GM18507 (cell line): ENCODE results near the gene FIGNL2.

Experiments
- DNase-seq: peaks from one replicate; pipeline ENCODE4 v3.0.0; 2011; ENCODE audit warnings: low read depth; ENCODE audit not compliant: insufficient read length; ENCODE audit errors: extremely low spot score
- FAIRE-seq: peaks from 2 replicates; lab custom pipeline; 2011; peaks lifted over from hg19 to GRCh38; lab: Jason Lieb, UNC

Gene FIGNL2

GRCh38 chr12:51863363-51863932 lies 14.9 kb upstream of the FIGNL2 start:
- FAIRE-seq (no peak), DNase-seq (no peak)

GRCh38 chr12:51862947-51863346 lies 14.4 kb upstream of the FIGNL2 start:
- DNase-seq (no peak), FAIRE-seq (no peak)

- no peak for FAIRE-seq
Measured at GRCh38 chr12:51860986-51861385, 12.5 kb upstream of the FIGNL2 start.

GRCh38 chr12:51855586-51856428 lies 7.3 kb upstream of the FIGNL2 start:
- DNase-seq (no peak), FAIRE-seq (no peak)

More at GRCh38 chr12:51860986-51861385, 12.5 kb upstream of the FIGNL2 start:
- no peak for DNase-seq

GRCh38 chr12:51852404-51853137 lies 4.1 kb upstream of the FIGNL2 start:
- DNase-seq (no peak), FAIRE-seq (no peak)

- DNase-seq = no peak
- FAIRE-seq = no peak
Measured at GRCh38 chr12:51851413-51852124, 3.1 kb upstream of the FIGNL2 start.

- no peak for DNase-seq
Measured at GRCh38 chr12:51850965-51851299, 2.4 kb upstream of the FIGNL2 start.

GRCh38 chr12:51850081-51850964 lies 1.8 kb upstream of the FIGNL2 start:
- FAIRE-seq (no peak), DNase-seq (no peak)

More at GRCh38 chr12:51850965-51851299, 2.4 kb upstream of the FIGNL2 start:
- FAIRE-seq = no peak

- no peak for DNase-seq
- FAIRE-seq = no peak
Measured at GRCh38 chr12:51848841-51849735, 570 bp upstream of the FIGNL2 start.

GRCh38 chr12:51847643-51848325 lies 734 bp downstream of the FIGNL2 start:
- no peak for DNase-seq
- no peak for FAIRE-seq

- no peak for DNase-seq
- no peak for FAIRE-seq
Measured at GRCh38 chr12:51846911-51847642, 1.4 kb downstream of the FIGNL2 start.

- no peak for DNase-seq
Measured at GRCh38 chr12:51846271-51846691, 2.2 kb downstream of the FIGNL2 start.

GRCh38 chr12:51845482-51845881 lies 3.0 kb downstream of the FIGNL2 start:
- FAIRE-seq (no peak), DNase-seq (no peak)

More at GRCh38 chr12:51846271-51846691, 2.2 kb downstream of the FIGNL2 start:
- no peak for FAIRE-seq

- DNase-seq (no peak), FAIRE-seq (no peak)
Measured at GRCh38 chr12:51844854-51845253, 3.7 kb downstream of the FIGNL2 start.

- FAIRE-seq = no peak
Measured at GRCh38 chr12:51841727-51842126, 6.8 kb downstream of the FIGNL2 start.

GRCh38 chr12:51840966-51841365 lies 7.6 kb downstream of the FIGNL2 start:
- FAIRE-seq = no peak
- no peak for DNase-seq

More at GRCh38 chr12:51841727-51842126, 6.8 kb downstream of the FIGNL2 start:
- no peak for DNase-seq
